Endodermal cell (in vitro differentiated cells): ENCODE data around the gene RBM20. TPM values are rescaled to one million over a fixed set of nuclear protein-coding genes. Genes with fewer than 3 reads are reported as not detected.
"Not testable (repeated sequence)": the region's sequence is repeated elsewhere in the genome, so short reads cannot be mapped to it uniquely, and the experiment has no call there.

Experiments
- DNase-seq: peaks from one replicate; pipeline ENCODE4 v3.0.0-alpha.2; 2017
- H3K27ac ChIP-seq: 2 replicates; pipeline ENCODE4 v1.5.1; 2013; ENCODE audit warnings: mild to moderate bottlenecking, low read depth, low read length, moderate library complexity
- H3K27me3 ChIP-seq: 2 replicates; pipeline ENCODE4 v1.6.1; 2013; ENCODE audit warnings: mild to moderate bottlenecking, low read length, moderate library complexity; ENCODE audit not compliant: insufficient read depth, control insufficient read depth, poor library complexity, severe bottlenecking
- H3K36me3 ChIP-seq: 2 replicates; pipeline ENCODE4 v1.7.0; 2013; ENCODE audit warnings: mild to moderate bottlenecking, low read length, moderate library complexity; ENCODE audit not compliant: control insufficient read depth, insufficient read depth
- H3K4me1 ChIP-seq: one replicate; pipeline ENCODE4 v1.7.0; 2013; ENCODE audit warnings: low read length; ENCODE audit not compliant: control insufficient read depth, insufficient read depth
- H3K4me3 ChIP-seq: 2 replicates; pipeline ENCODE4 v1.5.1; 2013; ENCODE audit warnings: mild to moderate bottlenecking, low read length, moderate library complexity
- H3K9ac ChIP-seq: 2 replicates; pipeline ENCODE4 v1.6.1; 2013; ENCODE audit warnings: mild to moderate bottlenecking, low read length, moderate library complexity; ENCODE audit not compliant: poor library complexity, severe bottlenecking; ENCODE audit errors: extremely low read depth
- H3K9me3 ChIP-seq: 2 replicates; pipeline ENCODE4 v1.6.1; 2013; ENCODE audit warnings: mild to moderate bottlenecking, low read length, moderate library complexity; ENCODE audit not compliant: control insufficient read depth
- H3K27ac Mint-ChIP-seq: 2 replicates; pipeline ENCODE4 v1.8.0; 2020; ENCODE audit warnings: mixed read lengths
- H3K27me3 Mint-ChIP-seq: 2 replicates; pipeline ENCODE4 v1.8.0; 2021; ENCODE audit warnings: mild to moderate bottlenecking, mixed read lengths; ENCODE audit not compliant: insufficient read depth
- H3K36me3 Mint-ChIP-seq: 2 replicates; pipeline ENCODE4 v1.8.0; 2020; ENCODE audit warnings: low read depth, mixed read lengths
- H3K4me1 Mint-ChIP-seq: 2 replicates; pipeline ENCODE4 v1.8.0; 2020; ENCODE audit warnings: mixed read lengths
- H3K4me3 Mint-ChIP-seq: 2 replicates; pipeline ENCODE4 v1.8.0; 2020; ENCODE audit warnings: mild to moderate bottlenecking, moderate library complexity, mixed read lengths
- H3K9me3 Mint-ChIP-seq: 2 replicates; pipeline ENCODE4 v1.8.0; 2020; ENCODE audit warnings: mild to moderate bottlenecking, mixed read lengths
- CTCF ChIP-seq: fragments of 200-600 bp; sonication (generic); conservative IDR thresholded peaks from 2 replicates; pipeline ENCODE4 v1.5.0; 2021; ENCODE audit warnings: antibody characterized with exemption, mild to moderate bottlenecking
- WGBS, 2 experiments: methylation state at CpG; one replicate each; pipeline versions ENCODE4 v1.1.5 to v1.1.7; 2013; ENCODE audit warnings: missing lambda C conversion rate in 2 of 2, mixed read lengths in 1 of 2; ENCODE audit not compliant: insufficient coverage in 1 of 2, insufficient read length in 1 of 2; 5-methylcytosine and 5-hydroxymethylcytosine counted together
- total RNA-seq, 2 donors: library from RNA; stranded (reverse); fragmentation: NEBNext Ultra II Directional in 1 of 2; extraction: Animal tissue kit (Norgen Biotek cat#: 25700) in 1 of 2; gene quantifications; 2 replicates in 1 of 2; 3 replicates in 1 of 2; pipeline ENCODE4 v1.2.1, GENCODE V29; 2021

The RBM20 gene
- total RNA-seq, 2 donors from 2014 or later, result 6.2 to 7.0 TPM

DNA sequence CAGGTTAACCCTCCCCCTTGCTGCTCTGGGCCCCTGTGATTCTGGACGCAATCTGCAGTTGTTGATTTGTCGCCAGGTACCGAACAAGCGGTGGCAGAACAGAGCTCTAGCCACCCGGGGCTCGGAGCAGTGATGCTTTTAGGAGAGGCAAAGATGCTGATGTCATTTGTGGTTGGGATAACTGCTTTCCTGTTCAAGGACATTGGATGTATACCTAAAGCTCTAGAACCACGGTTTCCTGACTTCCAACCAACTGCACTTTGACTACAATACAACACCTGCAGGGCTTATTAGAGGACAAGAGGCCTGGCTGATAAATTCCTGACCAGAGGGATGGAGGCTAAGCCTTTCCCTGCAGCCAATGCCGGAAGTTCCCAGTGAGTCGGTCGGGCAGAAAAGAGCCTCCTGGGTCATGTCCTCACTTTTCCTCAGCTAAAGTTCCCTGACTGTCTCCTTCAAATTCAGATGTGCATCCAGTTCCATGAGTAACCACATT is 6.5 kb upstream of the RBM20 start:
- Histone ChIP-seq H3K4me1 (peaks cover 26% of the 10 kb centered on the region), H3K27ac (peak overlapping the region; percentile 7), H3K36me3 (no peaks in the 10 kb centered on the region), H3K9me3 (no peaks in the 10 kb centered on the region), H3K27me3 (peaks cover 8% of the 10 kb centered on the region), H3K9ac (peak overlapping the region; percentile 45), H3K4me3 (no peak overlapping the region)
- peaks cover 5% of the 10 kb centered on the region for H3K27me3 Mint-ChIP-seq
- H3K27ac Mint-ChIP-seq, result peak overlapping the region; percentile 87
- H3K4me1 Mint-ChIP-seq, result peaks cover 43% of the 10 kb centered on the region
- WGBS, 2 experiments, result 30 to 41% methylated on average over 3 to 10 of the region's 10 CpGs
- H3K36me3 Mint-ChIP-seq, result no peaks in the 10 kb centered on the region
- TF ChIP-seq CTCF, result no peak
- peak overlapping the region; percentile 17 for H3K4me3 Mint-ChIP-seq
- peak; percentile 84 for DNase-seq
- no peaks in the 10 kb centered on the region for H3K9me3 Mint-ChIP-seq

DNA sequence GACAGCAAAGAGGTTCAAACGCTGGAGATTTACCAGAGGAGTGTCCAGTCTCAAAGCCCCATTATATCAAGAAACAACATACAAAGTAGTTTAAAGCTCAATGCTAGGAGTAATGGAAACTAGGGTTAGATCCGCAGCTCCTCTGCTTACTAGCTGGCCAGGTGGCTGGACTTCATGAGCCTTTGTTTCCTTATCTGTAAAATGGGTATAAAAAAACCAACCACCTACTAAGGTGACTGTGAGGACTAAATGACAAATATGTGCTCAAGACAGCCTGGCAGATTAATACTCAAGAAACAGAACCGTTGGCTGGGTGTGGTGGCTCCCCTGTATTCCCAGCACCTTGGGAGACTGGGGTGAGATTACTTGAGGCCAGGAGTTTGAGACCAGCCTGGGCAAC is 5.8 kb upstream of the RBM20 start:
- peaks cover 26% of the 10 kb centered on the region for H3K4me1 ChIP-seq
- H3K27me3 Mint-ChIP-seq, result peaks cover 12% of the 10 kb centered on the region
- H3K27ac ChIP-seq, result no peak overlapping the region
- no peak overlapping the region for H3K4me3 Mint-ChIP-seq
- peaks cover 45% of the 10 kb centered on the region for H3K4me1 Mint-ChIP-seq
- TF ChIP-seq CTCF, result no peak
- no peak for DNase-seq
- H3K4me3 ChIP-seq, result no peak overlapping the region
- H3K9me3 Mint-ChIP-seq, result no peaks in the 10 kb centered on the region
- peaks cover 15% of the 10 kb centered on the region for H3K27me3 ChIP-seq
- 93 to 100% methylated on average over 2 to 3 of the region's 3 CpGs for WGBS, 2 experiments
- H3K27ac Mint-ChIP-seq, result peak overlapping the region; percentile 87
- no peaks in the 10 kb centered on the region for H3K9me3 ChIP-seq
- H3K9ac ChIP-seq, result no peak overlapping the region
- H3K36me3 ChIP-seq, result no peaks in the 10 kb centered on the region
- no peaks in the 10 kb centered on the region for H3K36me3 Mint-ChIP-seq

GRCh38 chr10:110639046-110639445 is 5.1 kb upstream of the RBM20 start:
- H3K9ac ChIP-seq, H3K36me3 Mint-ChIP-seq, H3K4me3 Mint-ChIP-seq, H3K27ac ChIP-seq, H3K4me3 ChIP-seq, H3K9me3 Mint-ChIP-seq, H3K36me3 ChIP-seq, H3K27ac Mint-ChIP-seq, H3K9me3 ChIP-seq, DNase-seq: not testable (repeated sequence)
- H3K27me3 Mint-ChIP-seq, result peaks cover 14% of the 10 kb centered on the region
- H3K4me1 Mint-ChIP-seq, result peaks cover 45% of the 10 kb centered on the region
- Histone ChIP-seq H3K4me1 (peaks cover 26% of the 10 kb centered on the region), H3K27me3 (peaks cover 18% of the 10 kb centered on the region)
- 90 to 99% methylated on average over 3 to 4 of the region's 6 CpGs for WGBS, 2 experiments

DNA sequence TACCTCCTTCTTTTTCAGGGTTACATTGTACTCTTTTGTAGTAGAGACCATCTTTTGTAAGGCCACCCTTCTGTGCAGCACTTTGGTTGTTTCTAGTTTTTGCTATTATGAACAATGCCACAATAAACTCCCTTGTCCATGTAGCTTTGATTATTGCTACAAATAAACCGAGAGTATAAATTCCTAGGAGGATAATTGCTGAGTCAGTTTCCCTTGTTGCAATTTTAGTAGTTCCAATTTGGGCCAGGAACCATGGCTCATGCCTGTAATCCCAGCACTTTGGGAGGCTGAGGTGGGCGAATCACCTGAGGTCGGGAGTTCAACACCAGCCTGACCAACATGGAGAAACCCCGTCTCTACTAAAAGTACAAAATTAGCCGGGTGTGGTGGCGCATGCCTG is 4.3 kb upstream of the RBM20 start:
- not testable (repeated sequence) for H3K9ac ChIP-seq, H3K4me3 Mint-ChIP-seq, H3K9me3 Mint-ChIP-seq, H3K4me3 ChIP-seq, H3K9me3 ChIP-seq, DNase-seq, H3K27ac ChIP-seq, H3K27ac Mint-ChIP-seq, H3K36me3 ChIP-seq, H3K36me3 Mint-ChIP-seq
- peaks cover 21% of the 10 kb centered on the region for H3K27me3 ChIP-seq
- Mint-ChIP-seq H3K27me3 (peaks cover 19% of the 10 kb centered on the region), H3K4me1 (peaks cover 45% of the 10 kb centered on the region)
- WGBS, 2 experiments, result 86 to 87% methylated on average over 1 to 4 of the region's 6 CpGs
- H3K4me1 ChIP-seq, result peaks cover 26% of the 10 kb centered on the region
